IPS DF 19.7 (cell line): ENCODE data around the gene CRYBG1.
"Not testable (repeated sequence)": the region's sequence is repeated elsewhere in the genome, so short reads cannot be mapped to it uniquely, and the experiment has no call there.

Experiments
- DNase-seq: peaks from one replicate; pipeline ENCODE4 v3.0.0-alpha.2; 2013; ENCODE audit warnings: low read depth, low spot score

CRYBG1 gene

DNA sequence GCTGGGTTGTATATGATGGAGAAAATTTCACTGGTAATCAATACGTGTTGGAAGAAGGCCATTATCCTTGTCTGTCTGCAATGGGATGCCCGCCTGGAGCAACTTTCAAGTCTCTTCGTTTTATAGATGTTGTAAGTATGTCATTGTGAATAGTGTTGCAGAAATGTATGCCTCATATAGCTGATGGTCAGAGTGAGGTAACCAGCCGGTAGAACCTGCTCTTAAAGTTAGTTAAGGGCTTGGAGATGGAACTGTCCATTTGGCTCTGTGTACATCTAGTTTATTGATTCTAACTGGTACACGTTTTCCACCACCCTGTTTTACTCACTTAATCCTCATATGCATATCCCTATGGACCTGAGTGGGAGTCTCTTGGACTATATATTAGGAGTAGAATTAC, 195.2 kb downstream of the CRYBG1 start:
- no peak for DNase-seq

DNA sequence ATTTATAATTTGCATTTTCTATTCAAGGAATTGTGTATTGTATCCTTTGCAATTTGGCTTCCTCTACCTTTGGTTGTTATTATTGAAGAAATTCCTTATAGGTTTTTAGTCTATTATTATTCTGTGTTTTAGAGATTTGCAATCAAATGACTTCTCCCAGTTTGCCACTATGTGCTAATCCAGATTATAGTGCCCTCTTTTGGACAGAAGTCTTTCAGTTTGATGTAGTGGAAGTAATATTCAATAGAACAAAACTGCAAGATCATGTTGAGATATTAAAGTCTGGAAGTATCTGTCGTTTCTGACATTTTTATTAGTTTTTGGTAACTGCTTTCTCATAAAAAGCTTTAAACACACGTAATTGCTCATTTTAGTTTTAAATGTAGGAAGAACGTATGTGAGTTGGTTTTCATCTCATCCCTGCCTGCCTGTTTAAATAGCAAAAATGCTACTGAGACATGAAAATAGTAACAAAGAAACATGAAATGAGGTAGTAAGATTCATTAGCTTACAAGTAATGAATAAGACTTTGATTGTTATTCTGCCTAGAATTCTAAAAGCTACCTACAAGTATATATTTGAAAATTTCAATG, 195.9 kb downstream of the CRYBG1 start:
- DNase-seq, result no peak

DNA sequence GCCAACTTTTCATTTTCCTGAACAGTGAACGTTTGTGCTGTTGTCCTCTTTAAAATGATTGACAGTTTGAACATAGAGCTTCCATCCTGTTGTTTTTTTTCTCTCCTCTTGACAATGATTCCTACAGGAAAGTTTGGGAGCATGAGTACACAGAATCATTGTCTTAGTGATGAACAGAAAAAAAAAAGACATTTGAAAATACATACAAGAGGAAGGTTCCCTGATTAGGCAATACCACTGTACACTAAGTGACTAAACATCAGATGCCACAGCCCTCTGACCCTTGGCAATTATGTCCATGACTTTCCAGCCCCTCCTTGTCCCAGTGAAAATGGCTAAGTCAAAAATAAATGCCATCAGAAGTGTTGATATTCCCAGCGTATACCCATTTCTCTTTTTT, 197.3 kb downstream of the CRYBG1 start:
- no peak for DNase-seq

DNA sequence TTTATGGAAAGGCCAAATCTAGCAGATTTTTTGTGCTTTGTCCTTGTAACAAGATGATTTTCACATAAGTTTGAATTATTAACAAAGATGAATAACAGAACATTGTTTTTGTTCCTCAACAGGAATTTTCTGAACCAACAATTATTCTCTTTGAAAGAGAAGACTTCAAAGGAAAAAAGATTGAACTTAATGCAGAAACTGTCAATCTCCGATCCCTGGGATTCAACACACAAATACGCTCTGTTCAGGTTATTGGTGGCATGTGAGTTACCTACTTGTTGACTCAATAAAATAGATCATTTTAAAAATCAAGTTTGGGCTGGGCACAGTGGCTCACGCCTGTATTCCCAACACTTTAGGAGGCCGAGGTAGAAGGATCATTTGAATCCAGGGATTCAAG, 197.8 kb downstream of the CRYBG1 start:
- no peak for DNase-seq

DNA sequence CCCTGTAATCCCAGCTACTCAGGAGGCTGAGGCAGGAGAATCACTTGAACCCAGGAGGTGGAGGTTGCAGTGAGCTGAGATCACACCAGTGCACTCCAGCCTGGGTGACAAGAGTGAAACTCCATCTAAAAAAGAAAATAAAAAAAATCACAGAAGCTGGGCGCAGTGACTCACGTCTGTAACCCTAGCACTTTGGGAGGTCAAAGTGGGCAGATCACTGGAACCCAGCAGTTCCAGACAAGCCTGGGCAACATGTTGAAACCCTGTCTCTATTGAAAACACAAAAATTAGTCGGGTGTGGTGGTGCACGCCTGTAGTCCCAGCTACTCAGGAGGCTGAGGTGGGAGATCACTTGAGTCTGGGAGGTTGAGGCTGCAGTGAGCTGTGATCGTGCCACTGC, 199.1 kb downstream of the CRYBG1 start:
- not testable (repeated sequence) for DNase-seq

DNA sequence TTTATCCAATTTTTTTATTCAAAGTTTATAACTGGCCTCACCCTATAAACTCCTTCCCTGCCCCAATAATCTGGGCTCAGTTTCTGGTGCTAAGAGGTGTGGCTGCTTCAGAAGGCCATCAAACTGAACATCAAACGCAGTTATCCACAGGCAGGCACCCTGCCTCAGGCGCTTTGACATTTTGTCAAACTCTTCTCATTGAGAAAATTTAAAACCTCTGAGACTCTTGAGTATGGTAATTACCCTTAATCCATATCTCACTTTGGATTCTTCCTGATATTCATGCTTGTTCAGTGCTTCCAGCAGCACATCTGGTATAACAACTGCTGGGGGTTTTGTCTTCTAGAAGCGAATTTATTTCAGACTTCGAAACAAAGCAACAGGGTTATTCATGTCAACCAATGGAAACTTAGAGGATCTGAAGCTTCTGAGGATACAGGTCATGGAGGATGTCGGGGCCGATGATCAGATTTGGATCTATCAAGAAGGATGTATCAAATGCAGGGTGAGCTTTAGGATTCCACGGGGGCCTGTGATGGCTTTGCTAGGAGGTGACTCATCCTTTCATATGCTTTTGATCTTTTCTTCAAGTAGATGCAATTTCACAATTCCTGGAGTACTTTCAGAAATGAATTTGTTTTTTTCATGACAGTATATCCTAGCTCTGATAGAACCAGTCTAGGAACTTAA, 200.6 kb downstream of the CRYBG1 start:
- no peak for DNase-seq

DNA sequence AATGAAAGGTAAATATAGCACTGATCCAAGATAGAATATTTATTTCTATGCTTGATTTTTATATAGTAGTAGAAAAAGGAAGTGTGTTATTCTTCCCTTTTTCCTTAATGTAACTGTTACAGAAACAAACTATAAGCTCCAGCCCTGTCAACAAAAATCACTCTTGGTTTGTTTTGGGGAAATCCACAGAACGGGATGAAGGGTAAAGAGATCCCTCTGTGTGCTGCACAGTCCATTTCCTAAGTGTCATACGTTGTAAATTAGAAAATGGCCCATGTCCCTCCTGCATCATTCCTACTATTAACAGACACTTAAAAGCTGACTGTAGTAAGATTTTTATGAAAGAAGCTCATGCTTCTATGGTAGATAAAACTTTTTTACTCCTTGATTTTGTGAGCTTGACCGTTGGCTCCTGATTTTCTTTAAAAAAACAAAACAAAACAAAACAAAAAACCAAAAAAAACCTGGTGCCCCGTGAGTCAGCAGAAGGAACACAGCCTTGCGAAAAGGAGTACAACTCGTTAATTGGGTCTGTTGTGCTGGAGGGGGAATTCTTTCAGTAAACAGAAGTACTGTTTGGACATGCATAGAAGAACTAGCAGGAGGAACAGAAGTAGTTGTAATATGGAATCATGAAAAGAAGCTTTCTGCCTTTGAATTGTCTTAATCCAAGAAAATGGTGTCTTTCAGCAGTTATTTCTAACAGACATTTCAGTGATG, 201.3 kb downstream of the CRYBG1 start:
- DNase-seq, result no peak

DNA sequence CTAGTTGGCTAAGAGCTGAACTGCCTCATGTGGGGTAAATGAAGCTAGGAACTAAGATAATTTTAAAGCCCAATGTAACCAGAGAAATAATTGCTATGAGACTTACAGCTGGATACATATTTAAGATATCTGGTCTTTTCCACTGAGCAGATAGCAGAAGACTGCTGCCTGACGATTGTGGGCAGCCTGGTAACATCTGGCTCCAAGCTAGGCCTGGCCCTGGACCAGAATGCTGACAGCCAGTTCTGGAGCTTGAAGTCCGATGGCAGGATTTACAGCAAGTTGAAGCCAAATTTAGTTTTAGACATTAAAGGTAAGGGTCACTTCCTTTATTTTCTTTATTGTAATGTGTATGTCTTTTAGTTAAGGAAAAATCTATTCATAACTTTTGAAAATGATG, 203.1 kb downstream of the CRYBG1 start:
- no peak for DNase-seq

DNA sequence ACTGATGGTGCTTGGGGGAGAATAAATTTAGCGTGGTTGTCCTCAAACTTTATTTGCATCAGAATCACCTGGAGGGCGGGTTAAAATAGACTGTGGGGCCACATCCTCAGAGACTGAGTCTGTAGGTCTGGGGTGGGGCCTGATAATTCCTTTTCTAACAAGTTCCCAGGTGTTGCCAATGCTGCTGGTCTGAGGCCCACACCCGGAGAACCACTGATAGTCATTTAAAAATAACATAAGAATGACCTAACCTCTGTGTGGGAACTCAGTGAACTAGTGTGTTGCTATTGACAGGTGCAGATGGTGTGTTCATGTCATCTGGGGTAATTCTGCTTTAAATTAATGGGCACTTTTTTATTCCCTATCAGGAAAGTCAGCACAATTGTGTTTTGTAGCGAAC, 204.0 kb downstream of the CRYBG1 start:
- DNase-seq, result no peak

DNA sequence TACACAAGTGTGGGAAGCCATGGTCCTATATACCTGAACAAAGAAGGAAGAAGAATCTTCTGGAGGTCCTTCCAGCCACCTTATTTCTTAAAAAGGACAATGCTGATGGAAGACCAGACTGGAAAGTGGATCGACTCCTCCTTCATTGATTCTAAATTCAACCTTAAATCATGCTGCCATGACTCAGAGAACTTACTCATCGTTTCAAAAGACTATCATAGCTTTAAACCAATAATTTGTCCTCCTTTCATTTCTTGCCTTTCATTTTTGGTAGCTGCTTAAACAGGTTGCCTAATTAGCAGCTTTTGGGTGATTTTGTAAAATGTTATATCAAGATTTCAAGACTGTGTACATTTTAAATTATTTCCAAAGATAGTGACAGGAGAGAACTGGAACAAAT, 208.0 kb downstream of the CRYBG1 start:
- DNase-seq, result no peak

DNA sequence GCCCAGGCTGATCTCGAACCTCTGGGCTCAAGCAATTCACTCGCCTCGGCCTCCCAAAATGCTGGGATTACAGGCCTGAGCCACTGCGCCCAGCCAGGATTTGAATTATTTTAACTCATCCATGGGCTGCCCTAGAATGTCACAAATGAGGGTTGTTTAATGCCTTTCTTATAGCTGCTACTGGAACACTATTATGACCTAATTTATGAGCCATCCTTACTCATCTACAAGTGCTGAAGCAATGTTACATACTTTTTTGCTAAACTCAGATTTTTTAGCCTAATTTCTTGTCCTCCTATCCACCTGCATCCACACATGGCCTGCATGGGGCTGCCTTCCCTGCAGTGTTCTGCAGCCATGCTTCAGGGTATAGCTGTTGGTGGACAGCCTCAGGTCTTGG, 208.9 kb downstream of the CRYBG1 start:
- DNase-seq, result no peak

DNA sequence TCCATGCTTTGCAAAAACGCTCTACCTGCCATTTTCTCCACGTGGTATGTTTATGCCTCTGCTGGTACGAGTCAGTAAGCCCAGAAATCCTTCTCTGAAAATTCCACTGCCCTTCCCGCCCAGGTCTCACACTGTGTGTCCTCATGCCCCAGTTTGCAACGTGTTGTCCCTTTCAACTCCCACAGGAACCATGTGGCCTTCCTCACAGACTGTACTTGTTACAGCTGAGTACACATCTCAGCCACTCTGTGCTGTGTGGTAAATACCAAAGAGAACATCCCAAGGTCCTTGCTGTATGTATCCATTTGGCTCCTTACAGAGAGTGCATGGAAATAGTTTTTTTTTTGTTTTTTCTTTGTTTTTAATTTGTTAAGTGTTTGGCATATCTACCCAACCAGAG, 211.9 kb downstream of the CRYBG1 start:
- no peak for DNase-seq

DNA sequence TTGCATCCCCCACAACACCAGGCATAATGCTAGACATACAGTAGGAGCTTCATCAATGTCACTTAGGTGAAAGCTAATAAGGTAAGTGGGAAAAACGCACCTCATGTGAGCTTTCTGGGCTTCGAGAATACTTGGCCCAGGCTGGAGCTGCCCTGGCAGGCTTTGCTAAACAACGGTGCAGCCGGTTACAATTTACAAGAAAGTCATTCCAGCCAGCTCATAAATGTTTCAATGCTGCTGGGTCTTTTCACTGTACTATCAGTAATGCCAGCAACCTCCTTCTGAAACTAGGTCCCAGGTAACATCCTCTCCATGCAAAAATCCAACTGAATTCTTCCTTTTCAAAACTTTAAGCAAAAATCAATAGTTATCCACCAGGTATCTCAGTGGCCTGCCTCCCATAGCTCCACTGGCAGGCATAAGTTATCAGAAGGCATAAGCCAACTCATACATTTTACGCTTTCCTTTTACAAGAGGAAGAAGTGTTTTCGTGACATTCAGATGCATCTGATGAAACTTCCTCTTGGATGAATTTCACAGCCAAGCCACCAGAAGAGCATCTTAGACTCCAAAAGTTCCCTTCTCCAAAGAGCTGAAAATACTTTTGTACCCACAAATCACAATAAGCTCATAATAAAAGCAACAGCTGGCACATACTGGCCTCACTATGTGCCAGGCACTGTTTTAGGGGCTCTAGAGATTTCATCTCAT, 212.5 kb downstream of the CRYBG1 start:
- no peak for DNase-seq

DNA sequence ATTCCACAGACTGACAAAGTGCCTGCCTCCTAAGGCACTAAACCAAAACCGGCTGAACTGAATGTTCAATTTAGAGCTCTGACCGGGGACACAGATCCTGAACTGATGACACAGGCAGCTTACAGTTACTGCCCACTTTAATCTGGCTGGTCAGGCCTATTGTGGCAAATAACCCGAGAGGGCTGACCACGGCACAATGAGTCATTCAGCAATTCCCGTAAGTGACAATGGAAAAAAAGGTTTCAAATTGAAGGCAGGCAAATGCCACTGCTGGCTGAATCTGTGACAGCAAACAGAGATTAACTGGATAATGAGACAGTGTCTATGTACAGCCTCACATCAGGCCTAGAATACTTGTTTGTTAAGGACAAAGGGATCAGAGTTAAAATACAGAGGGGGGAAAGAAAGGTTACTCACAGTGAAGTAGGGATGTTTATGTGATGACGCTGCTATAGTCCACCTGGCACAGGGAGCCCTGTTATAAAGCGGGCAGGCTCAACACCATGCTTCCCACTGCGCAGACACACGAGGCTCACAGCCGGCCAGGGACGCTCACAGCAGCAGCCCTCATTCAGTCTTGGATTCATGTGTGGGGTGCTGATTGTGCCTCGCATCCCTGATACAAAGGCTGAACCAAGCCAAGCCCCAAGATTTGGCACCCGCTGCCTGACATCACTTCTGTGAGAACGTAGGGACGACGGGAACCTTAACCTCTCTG, 214.4 kb downstream of the CRYBG1 start:
- DNase-seq, result no peak

DNA sequence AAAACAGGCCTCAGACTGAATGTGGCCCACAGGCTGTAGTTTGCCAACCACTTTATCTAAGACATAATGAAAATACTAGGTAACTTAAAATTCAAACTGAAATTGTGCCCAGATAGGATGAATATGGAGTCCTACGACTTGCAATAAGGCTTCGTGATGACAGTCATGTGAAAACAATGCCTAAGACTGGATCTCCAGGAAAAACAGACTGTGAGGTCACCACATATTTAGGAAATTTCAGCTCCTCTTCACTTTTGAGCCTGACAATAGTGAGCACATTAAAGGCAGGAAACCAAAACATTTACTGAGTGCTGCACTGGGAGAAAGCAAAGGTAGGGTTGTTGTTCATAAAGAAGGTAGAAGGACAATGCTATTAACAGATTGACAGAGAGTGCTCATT, 218.8 kb downstream of the CRYBG1 start:
- DNase-seq, result no peak

DNA sequence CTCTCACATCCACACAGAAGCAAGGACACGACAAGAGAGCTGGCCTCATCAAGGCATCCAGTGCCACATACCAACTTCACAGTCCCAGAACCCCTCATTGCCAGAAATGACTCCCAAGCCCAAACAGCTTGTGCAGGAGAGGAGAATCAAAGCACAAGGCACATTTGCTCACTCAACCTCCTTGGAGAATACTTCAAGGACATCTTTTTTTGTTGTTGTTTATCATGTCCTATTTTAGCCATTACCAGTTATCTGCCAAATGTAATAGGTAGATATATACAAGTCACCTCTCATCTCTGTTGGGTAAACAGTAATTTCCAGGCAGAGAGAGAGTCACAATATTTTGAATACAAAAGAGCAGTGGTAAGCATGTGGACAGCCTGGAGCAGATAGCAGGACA, 221.0 kb downstream of the CRYBG1 start:
- DNase-seq, result no peak

DNA sequence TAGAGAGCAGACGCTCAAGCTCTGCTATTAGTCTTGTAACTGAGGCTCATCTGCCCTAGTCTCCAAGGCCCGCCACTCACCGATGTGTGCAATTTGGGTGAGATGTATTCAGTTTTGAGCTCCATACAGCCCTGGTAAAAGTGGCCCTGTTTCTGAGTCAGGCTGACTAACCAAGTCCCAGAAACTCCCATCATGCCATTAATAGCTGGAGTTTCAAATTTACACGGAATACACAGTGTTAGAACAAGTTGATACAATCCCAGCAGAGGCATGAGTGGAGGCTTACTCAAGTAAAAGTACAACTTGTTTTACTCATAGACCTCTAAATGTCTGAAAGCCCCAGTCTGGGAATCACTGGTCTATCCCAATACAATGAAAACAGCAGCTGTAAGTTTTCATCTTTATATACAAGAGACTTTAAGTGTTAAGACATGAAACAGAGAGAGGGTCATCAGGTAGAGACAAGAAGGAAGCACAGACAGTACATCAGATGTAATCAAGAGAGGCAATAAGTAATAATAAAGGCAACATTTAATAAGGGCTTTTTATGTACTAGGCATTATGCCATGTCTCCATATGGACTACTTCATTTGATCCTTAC, 226.4 kb downstream of the CRYBG1 start:
- DNase-seq, result no peak

DNA sequence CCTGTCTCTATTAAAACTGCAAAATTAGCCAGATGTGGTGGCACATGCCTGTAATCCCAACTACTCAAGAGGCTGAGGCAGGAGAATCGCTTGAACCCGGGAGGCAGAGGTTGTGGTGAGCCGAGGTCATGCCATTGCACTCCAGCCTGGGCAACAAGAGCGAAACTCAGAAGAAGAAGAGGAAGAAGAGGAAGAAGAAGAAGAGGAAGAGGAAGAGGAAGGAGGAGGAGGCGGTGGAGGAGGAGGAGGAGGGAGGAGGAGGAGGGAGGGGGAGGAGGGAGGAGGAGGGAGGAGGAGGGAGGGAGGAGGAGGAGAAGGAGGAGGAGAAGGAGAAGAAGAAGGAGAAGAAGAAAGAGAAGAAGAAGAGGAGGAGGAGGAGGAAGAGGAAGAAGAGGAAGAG, 228.4 kb downstream of the CRYBG1 start:
- DNase-seq, result not testable (repeated sequence)

DNA sequence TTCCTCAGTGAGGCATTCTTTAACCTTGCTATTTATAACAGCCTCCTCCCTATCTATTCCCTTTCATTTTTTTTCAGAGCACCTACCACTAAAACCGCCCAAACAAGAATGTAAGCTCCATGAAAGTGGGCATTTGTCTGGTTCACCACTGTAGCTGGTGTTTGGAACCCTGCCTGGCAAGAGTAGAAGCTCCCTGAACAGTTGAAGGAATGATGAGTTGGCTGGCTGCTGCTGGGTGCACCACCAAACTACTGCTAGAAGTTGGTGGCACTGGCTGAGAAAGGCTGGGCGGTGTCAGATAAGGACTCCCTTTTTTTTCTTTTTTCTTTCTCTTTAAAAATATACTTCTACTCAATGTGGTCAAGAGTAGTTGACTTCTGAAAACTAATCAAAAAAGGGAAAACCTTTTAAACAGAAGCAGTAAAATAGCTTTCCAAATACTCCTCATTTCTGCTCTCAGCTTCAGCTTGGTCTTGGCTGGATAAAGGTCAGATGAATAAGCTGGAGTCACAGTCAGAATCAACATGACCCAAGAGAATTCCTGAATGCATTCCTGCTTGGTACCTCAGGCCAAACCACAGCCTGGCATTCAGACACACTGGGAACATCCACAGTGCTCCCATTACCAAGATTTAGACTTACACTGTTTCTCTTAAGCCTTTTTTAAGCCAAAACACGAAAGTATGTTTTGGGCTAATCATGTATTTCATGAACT, 230.8 kb downstream of the CRYBG1 start:
- DNase-seq, result no peak

DNA sequence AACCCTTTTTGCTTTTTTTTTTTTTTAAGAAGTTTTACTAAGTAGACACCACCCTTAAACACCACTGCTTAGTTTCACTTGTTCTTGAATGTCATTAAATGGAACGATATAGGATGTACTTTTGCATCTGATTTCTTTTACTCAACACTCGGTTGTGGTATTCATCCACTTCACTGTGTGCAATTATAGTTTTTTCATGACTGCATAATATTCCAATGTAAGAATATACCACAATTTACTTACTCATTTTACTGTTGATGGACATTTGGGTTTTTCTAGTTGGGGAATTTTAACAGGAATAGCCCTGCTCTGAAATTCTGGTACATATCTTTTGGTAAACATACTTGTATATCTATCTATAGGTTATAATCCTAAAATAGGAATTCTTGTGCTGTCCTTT, 238.9 kb downstream of the CRYBG1 start:
- DNase-seq, result no peak

DNA sequence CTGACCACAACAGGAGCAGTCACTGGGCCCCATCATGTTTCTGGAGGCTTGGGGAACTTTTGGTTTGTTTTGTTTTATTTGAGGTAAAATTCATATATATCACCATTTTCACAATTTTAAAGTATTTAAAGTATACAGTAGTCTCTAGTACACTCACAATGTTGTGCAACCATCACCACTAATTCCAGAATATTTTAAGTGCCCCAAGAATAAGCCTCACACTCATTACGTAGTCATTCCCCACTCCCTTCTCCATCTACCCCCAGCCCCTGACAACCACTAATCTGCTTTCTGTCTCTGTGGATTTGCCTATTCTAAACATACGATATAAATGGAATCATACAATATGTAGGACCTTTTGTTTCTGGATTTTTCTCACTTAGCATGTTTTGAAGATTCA, 239.8 kb downstream of the CRYBG1 start:
- DNase-seq, result no peak
